Fibroblast of lung (primary cell): Measurements from ENCODE around the gene DLG2. TPM values are rescaled to one million over a fixed set of nuclear protein-coding genes. Genes with fewer than 3 reads are reported as not detected.

Experiments
- DNase-seq, 2 donors: peaks; one replicate each; pipeline versions ENCODE4 v3.0.0 to v3.0.0-alpha.2; 2010; ENCODE audit warnings: low read depth in 2 of 2
- H2AFZ ChIP-seq: 2 replicates; pipeline ENCODE4 v1.5.1; 2012; ENCODE audit warnings: low read length, control low read depth, inconsistent platforms
- H3K27ac ChIP-seq: 2 replicates; pipeline ENCODE4 v1.5.1; 2011; ENCODE audit warnings: low read length, control low read depth; ENCODE audit not compliant: insufficient read depth
- H3K27me3 ChIP-seq: 2 replicates; pipeline ENCODE4 v1.5.1; 2011; ENCODE audit warnings: mild to moderate bottlenecking, low read length; ENCODE audit not compliant: control insufficient read depth, insufficient read depth
- H3K36me3 ChIP-seq: 2 replicates; pipeline ENCODE4 v1.5.1; 2011; ENCODE audit warnings: low read length; ENCODE audit not compliant: control insufficient read depth, insufficient read depth
- H3K4me1 ChIP-seq: 2 replicates; pipeline ENCODE4 v1.5.1; 2011; ENCODE audit warnings: low read length; ENCODE audit not compliant: control insufficient read depth, insufficient read depth; ENCODE audit errors: extremely low read depth
- H3K4me2 ChIP-seq: 2 replicates; pipeline ENCODE4 v1.5.1; 2011; ENCODE audit warnings: low read length, control low read depth; ENCODE audit not compliant: insufficient read depth; ENCODE audit errors: extremely low read depth
- H3K4me3 ChIP-seq, 4 experiments: fragments of 200-600 bp in 1 of 4; sonication (generic) in 1 of 4; replicated peaks in 1 of 4; 2 replicates each; pipeline ENCODE4 v1.5.1; 2011 to 2016; ENCODE audit warnings: low read length in 4 of 4, low read depth in 3 of 4, mild to moderate bottlenecking in 3 of 4, control low read depth in 2 of 4, inconsistent platforms in 1 of 4, mixed read lengths in 1 of 4; ENCODE audit not compliant: insufficient read depth in 1 of 4; ENCODE audit errors: control extremely low read depth in 1 of 4
- H3K79me2 ChIP-seq: 2 replicates; pipeline ENCODE4 v1.5.1; 2012; ENCODE audit warnings: mild to moderate bottlenecking, low read length, inconsistent platforms; ENCODE audit not compliant: control insufficient read depth, insufficient read depth
- H3K9ac ChIP-seq: 2 replicates; pipeline ENCODE4 v1.5.1; 2011; ENCODE audit warnings: mild to moderate bottlenecking, low read length, control low read depth; ENCODE audit not compliant: insufficient read depth
- H3K9me3 ChIP-seq: 2 replicates; pipeline ENCODE4 v1.5.1; 2012; ENCODE audit warnings: low read depth, low read length; ENCODE audit not compliant: control insufficient read depth, insufficient read depth
- H4K20me1 ChIP-seq: 2 replicates; pipeline ENCODE4 v1.5.1; 2011; ENCODE audit warnings: low read length; ENCODE audit not compliant: control insufficient read depth, insufficient read depth; ENCODE audit errors: extremely low read depth
- CTCF ChIP-seq, 2 donors: IDR thresholded peaks in 1 of 2; conservative IDR thresholded peaks in 1 of 2; 1 replicate in 1 of 2; 2 replicates in 1 of 2; pipeline ENCODE4 v1.5.1; 2011 to 2012; ENCODE audit warnings: low read length in 2 of 2, control low read depth in 1 of 2, inconsistent platforms in 1 of 2, low read depth in 1 of 2, mild to moderate bottlenecking in 1 of 2
- EZH2 ChIP-seq: IDR thresholded peaks from 2 replicates; pipeline ENCODE4 v1.5.1; 2012; ENCODE audit warnings: low read length, control low read depth, mild to moderate bottlenecking; ENCODE audit errors: missing control alignments
- polyA plus RNA-seq, 2 donors: library from polyadenylated mRNA; depleted of rRNA in 1 of 2; stranded (reverse) in 1 of 2; unstranded in 1 of 2; fragments of >200 nt; gene quantifications; 2 replicates each; pipeline ENCODE4 v1.2.1, GENCODE V29; 2011 to 2012; ENCODE audit warnings: missing spikeins in 1 of 2
- total RNA-seq: library from RNA; depleted of rRNA; stranded (reverse); fragments of >200 nt; gene quantifications from 2 replicates; pipeline ENCODE4 v1.2.1, GENCODE V29; 2014

Gene DLG2
- total and polyA plus RNA-seq, 2 donors (not counting 1 experiment from before 2014, with no cell fraction given), result 0.77 to 2.3 TPM

GRCh38 chr11:84420271-84420670 is 1206.9 kb downstream of the DLG2 start:
- no peaks in the 10 kb centered on the region for H3K27me3 ChIP-seq
- H3K79me2 ChIP-seq, result no peaks in the 10 kb centered on the region
- H3K36me3 ChIP-seq, result no peaks in the 10 kb centered on the region
- H3K9ac ChIP-seq, result no peak overlapping the region
- no peak overlapping the region for H3K27ac ChIP-seq
- no peaks in the 10 kb centered on the region for H4K20me1 ChIP-seq
- DNase-seq, result peak; percentile 2 to 56
- no peak overlapping the region for H2AFZ ChIP-seq
- no peak overlapping the region for H3K4me3 ChIP-seq
- no peaks in the 10 kb centered on the region for H3K4me1 ChIP-seq
- H3K4me2 ChIP-seq, result no peak overlapping the region
- no peak for TF ChIP-seq EZH2
- no peaks in the 10 kb centered on the region for H3K9me3 ChIP-seq

DNA sequence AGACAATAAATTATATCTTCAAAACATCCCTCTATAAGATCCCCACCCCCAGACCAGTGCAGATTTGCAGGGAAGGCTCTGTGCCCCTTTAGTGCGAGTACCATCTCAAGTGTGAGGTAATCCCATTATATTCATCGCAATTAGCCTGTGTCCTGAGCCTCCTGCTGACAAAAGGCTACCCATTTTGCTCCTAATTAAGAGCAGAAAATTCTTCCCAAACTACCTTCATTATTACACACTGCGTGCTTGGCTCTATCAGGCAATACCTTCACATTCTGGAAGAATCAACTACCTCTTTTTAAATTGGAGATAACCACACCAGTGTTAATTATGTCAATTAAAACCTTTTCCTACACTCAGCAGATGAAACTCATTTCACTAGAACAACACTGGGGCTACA is 1207.5 kb downstream of the DLG2 start:
- H4K20me1 ChIP-seq, result no peaks in the 10 kb centered on the region
- no peak overlapping the region for H3K27ac ChIP-seq
- no peaks in the 10 kb centered on the region for H3K9me3 ChIP-seq
- no peaks in the 10 kb centered on the region for H3K79me2 ChIP-seq
- no peak overlapping the region for H3K4me3 ChIP-seq
- H3K36me3 ChIP-seq, result no peaks in the 10 kb centered on the region
- no peaks in the 10 kb centered on the region for H3K4me1 ChIP-seq
- H3K9ac ChIP-seq, result no peak overlapping the region
- TF ChIP-seq EZH2 (no peak), CTCF (conservative IDR thresholded peaks at IDR 0.05 in 1 of 2, IDR thresholded peaks at IDR 0.05 in 1 of 2; ENCODE audit: low read depth in 1 of 2, low read length in 2 of 2) (no peak)
- no peak for DNase-seq
- H3K4me2 ChIP-seq, result no peak overlapping the region
- no peaks in the 10 kb centered on the region for H3K27me3 ChIP-seq
- no peak overlapping the region for H2AFZ ChIP-seq

GRCh38 chr11:84414920-84415319 is 1212.2 kb downstream of the DLG2 start:
- H2AFZ ChIP-seq, result no peak overlapping the region
- H3K27ac ChIP-seq, result no peak overlapping the region
- H3K4me3 ChIP-seq, result no peak overlapping the region
- TF ChIP-seq EZH2 (no peak), CTCF (conservative IDR thresholded peaks at IDR 0.05 in 1 of 2, IDR thresholded peaks at IDR 0.05 in 1 of 2; ENCODE audit: low read depth in 1 of 2, low read length in 2 of 2) (no peak)
- no peak overlapping the region for H3K4me2 ChIP-seq
- no peaks in the 10 kb centered on the region for H3K9me3 ChIP-seq
- H3K36me3 ChIP-seq, result no peaks in the 10 kb centered on the region
- H3K9ac ChIP-seq, result no peak overlapping the region
- H3K4me1 ChIP-seq, result no peaks in the 10 kb centered on the region
- no peaks in the 10 kb centered on the region for H3K27me3 ChIP-seq
- no peaks in the 10 kb centered on the region for H4K20me1 ChIP-seq
- DNase-seq, result no peak
- no peaks in the 10 kb centered on the region for H3K79me2 ChIP-seq
